ENCODE results near the gene JKAMP.

JKAMP gene

GRCh38 chr14:59450716-59451115, 33.6 kb upstream of the JKAMP start:
- Histone ChIP-seq H3K36me3 (no peaks in the 10 kb centered on the region), H3K4me1 (no peaks in the 10 kb centered on the region), H3K27me3 (no peaks in the 10 kb centered on the region), H3K4me3 (ENCODE audit: low read depth, low read length) (no peak overlapping the region), H3K9me3 (no peaks in the 10 kb centered on the region)
- no peak for DNase-seq
- TF ChIP-seq, protein P1, sequence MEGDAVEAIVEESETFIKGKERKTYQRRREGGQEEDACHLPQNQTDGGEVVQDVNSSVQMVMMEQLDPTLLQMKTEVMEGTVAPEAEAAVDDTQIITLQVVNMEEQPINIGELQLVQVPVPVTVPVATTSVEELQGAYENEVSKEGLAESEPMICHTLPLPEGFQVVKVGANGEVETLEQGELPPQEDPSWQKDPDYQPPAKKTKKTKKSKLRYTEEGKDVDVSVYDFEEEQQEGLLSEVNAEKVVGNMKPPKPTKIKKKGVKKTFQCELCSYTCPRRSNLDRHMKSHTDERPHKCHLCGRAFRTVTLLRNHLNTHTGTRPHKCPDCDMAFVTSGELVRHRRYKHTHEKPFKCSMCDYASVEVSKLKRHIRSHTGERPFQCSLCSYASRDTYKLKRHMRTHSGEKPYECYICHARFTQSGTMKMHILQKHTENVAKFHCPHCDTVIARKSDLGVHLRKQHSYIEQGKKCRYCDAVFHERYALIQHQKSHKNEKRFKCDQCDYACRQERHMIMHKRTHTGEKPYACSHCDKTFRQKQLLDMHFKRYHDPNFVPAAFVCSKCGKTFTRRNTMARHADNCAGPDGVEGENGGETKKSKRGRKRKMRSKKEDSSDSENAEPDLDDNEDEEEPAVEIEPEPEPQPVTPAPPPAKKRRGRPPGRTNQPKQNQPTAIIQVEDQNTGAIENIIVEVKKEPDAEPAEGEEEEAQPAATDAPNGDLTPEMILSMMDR (IDR thresholded peaks at IDR 0.05; ENCODE audit: low read depth, low read length), result no peak

DNA sequence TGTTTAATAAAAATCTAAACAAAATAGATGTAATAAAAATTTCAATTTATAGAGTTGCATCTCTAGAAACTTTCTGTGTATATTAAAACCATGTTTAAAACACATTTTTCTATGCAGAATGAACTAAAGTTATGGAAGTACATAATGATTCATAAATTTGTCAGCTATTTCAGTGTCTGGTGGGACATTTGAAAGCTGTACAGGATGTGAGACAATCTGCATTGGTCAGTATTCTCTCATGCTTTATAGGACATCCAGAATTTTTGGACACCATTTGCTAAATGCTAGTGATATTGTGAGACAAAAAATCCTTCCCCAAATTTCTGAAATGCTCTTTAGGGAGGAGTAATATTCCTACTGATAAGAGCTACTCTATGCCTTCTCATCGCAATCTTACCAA, 32.5 kb upstream of the JKAMP start:
- H3K4me3 ChIP-seq (ENCODE audit: low read depth, low read length), result no peak overlapping the region
- TF ChIP-seq, protein P1 (IDR thresholded peaks at IDR 0.05; ENCODE audit: low read depth, low read length), result no peak
- H3K36me3 ChIP-seq, result no peaks in the 10 kb centered on the region
- no peaks in the 10 kb centered on the region for H3K4me1 ChIP-seq
- no peaks in the 10 kb centered on the region for H3K27me3 ChIP-seq
- H3K9me3 ChIP-seq, result no peaks in the 10 kb centered on the region
- no peak for DNase-seq

- no peaks in the 10 kb centered on the region for H3K9me3 ChIP-seq
- no peaks in the 10 kb centered on the region for H3K4me1 ChIP-seq
- no peak for DNase-seq
- H3K4me3 ChIP-seq (ENCODE audit: low read depth, low read length), result no peak overlapping the region
- no peaks in the 10 kb centered on the region for H3K36me3 ChIP-seq
- H3K27me3 ChIP-seq, result no peaks in the 10 kb centered on the region
- TF ChIP-seq, protein P1 (IDR thresholded peaks at IDR 0.05; ENCODE audit: low read depth, low read length), result no peak
Observed at GRCh38 chr14:59454139-59454538, 30.2 kb upstream of the JKAMP start.

- H3K4me1 ChIP-seq, result no peaks in the 10 kb centered on the region
- no peak overlapping the region for H3K4me3 ChIP-seq (ENCODE audit: low read depth, low read length)
- no peaks in the 10 kb centered on the region for H3K9me3 ChIP-seq
- no peaks in the 10 kb centered on the region for H3K36me3 ChIP-seq
- TF ChIP-seq, protein P1 (IDR thresholded peaks at IDR 0.05; ENCODE audit: low read depth, low read length), result no peak
- H3K27me3 ChIP-seq, result no peaks in the 10 kb centered on the region
- DNase-seq, result no peak
Observed at GRCh38 chr14:59455411-59455810, 28.9 kb upstream of the JKAMP start.

DNA sequence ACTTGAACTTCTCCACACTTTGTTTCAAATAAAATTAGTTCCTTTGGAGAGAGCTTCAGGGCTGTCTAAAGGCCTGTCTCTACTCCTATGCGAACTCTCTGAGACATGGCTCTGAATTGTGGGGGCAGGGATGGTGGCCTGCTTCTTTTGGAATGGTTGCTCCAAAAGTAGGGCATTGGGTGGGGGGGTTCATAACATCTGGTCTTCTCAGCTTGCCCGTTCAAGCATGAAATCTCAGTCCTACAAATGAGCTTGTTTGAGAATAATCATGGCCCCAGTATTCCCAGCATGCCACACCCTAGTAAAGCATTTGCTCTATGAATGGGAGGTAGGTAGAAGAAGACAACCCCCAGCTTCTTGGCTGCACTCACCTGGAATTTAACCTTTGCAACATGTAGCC, 25.8 kb upstream of the JKAMP start:
- TF ChIP-seq, protein P1 (IDR thresholded peaks at IDR 0.05; ENCODE audit: low read depth, low read length), result no peak
- H3K36me3 ChIP-seq, result no peaks in the 10 kb centered on the region

DNA sequence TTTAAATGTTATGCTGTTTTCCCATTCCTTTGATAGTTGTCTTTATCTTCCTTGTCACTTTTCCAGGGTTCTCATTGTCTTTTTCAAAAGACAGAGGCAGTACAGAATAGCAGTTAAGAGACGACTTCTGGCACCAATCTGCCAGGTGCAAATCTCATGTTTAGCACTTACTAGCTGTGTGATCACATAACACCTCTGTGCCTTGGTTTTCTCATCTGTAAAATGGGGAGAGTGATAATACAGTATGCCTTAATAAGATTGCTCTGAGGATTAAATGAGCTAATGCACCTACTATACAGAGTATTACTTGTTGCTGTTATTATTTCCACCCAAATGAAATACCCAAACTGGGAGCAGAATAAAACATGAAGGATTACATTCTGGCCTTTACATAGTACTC, 23.9 kb upstream of the JKAMP start:
- no peaks in the 10 kb centered on the region for H3K27me3 ChIP-seq
- no peaks in the 10 kb centered on the region; the same call in 1 of the 2 replicates for H3K4me1 ChIP-seq
- no peaks in the 10 kb centered on the region for H3K9me3 ChIP-seq
- TF ChIP-seq, protein P1 (IDR thresholded peaks at IDR 0.05; ENCODE audit: low read depth, low read length), result no peak
- H3K36me3 ChIP-seq, result no peaks in the 10 kb centered on the region
- no peak for DNase-seq
- no peak overlapping the region for H3K4me3 ChIP-seq (ENCODE audit: low read depth, low read length)

More for the DNA sequence above, 25.8 kb upstream of the JKAMP start:
- Histone ChIP-seq H3K4me3 (ENCODE audit: low read depth, low read length) (no peak overlapping the region), H3K27me3 (no peaks in the 10 kb centered on the region), H3K9me3 (no peaks in the 10 kb centered on the region), H3K4me1 (no peaks in the 10 kb centered on the region)
- no peak for DNase-seq

All from BE2C (cell line).